ENCODE data around the gene SMIM17.

- TF ChIP-seq GATA2 (IDR thresholded peaks at IDR 0.05; ENCODE audit: low read depth, low read length) (no peak), GATA3 (IDR thresholded peaks at IDR 0.05; ENCODE audit: low read depth, low read length) (no peak)
These were observed 21.1 kb downstream of the SMIM17 start for GRCh38 chr19:56663931-56664500.

All from SH-SY5Y (cell line).